K562 (cell line): Measurements from ENCODE around the gene OR2V1. TPM values are rescaled to one million over a fixed set of nuclear protein-coding genes. Genes with fewer than 3 reads are reported as not detected.
A peak's percentile ranks its signal among the peaks of the same experiment; 100 is the strongest.

ENCODE experiments used
- CREB3L1 ChIP-seq: fragments of 450-650 bp; IDR thresholded peaks from 2 replicates; pipeline ENCODE4 v1.6.1; 2014; ENCODE audit warnings: low read depth, mild to moderate bottlenecking, moderate library complexity, borderline replicate concordance
- E2F8 ChIP-seq: fragments of 450-650 bp; IDR thresholded peaks from 2 replicates; pipeline ENCODE4 v1.7.1; 2018; ENCODE audit warnings: mild to moderate bottlenecking, low read depth; ENCODE audit not compliant: partially characterized antibody
- FOSL1 ChIP-seq: fragments of 200-800 bp; sonication (Bioruptor generic); conservative IDR thresholded peaks from 2 replicates; pipeline ENCODE4 v1.6.1; 2016; ENCODE audit warnings: missing genetic modification characterization, missing compliant biosample characterization
- HMGXB4 ChIP-seq: sonication (generic); formaldehyde crosslinking; IDR thresholded peaks from 2 replicates; pipeline ENCODE4 v1.8.1; 2023; ENCODE audit warnings: mild to moderate bottlenecking, missing genetic modification reagents
- L3MBTL2 ChIP-seq: fragments of 450-650 bp; IDR thresholded peaks from 2 replicates; pipeline ENCODE4 v1.6.1; 2016; ENCODE audit warnings: mild to moderate bottlenecking, moderate library complexity
- MCM3 ChIP-seq: fragments of 450-650 bp; IDR thresholded peaks from 2 replicates; pipeline ENCODE4 v1.6.1; 2016
- PHF21A ChIP-seq: fragments of 450-650 bp; IDR thresholded peaks from 2 replicates; pipeline ENCODE4 v1.6.1; 2017; ENCODE audit warnings: low read depth, borderline replicate concordance
- RAD21 ChIP-seq, 2 experiments: fragments of 250-450 bp in 1 of 2; fragments of 450-650 bp in 1 of 2; sonication (Bioruptor Pico) in 1 of 2; formaldehyde crosslinking in 1 of 2; IDR thresholded peaks in 1 of 2; conservative IDR thresholded peaks in 1 of 2; 2 replicates each; pipeline versions ENCODE4 v1.4.0 to v1.8.0; 2020 to 2022; ENCODE audit warnings: mild to moderate bottlenecking in 2 of 2, moderate library complexity in 1 of 2
- STAT5B ChIP-seq: fragments of 250-450 bp; sonication (Bioruptor Pico); IDR thresholded peaks from 2 replicates; pipeline ENCODE4 v1.8.0; 2021; ENCODE audit warnings: mild to moderate bottlenecking, inconsistent platforms
- TFAM ChIP-seq: fragments of 250-450 bp; sonication (Bioruptor Pico); conservative IDR thresholded peaks from 2 replicates; pipeline ENCODE4 v1.5.0; 2021; ENCODE audit warnings: mild to moderate bottlenecking, moderate library complexity
- ZNF124 ChIP-seq: sonication (generic); formaldehyde crosslinking; IDR thresholded peaks from 2 replicates; pipeline ENCODE4 v1.8.1; 2022; ENCODE audit warnings: missing genetic modification reagents
- ZNF280B ChIP-seq: fragments of 250-450 bp; sonication (Bioruptor Pico); IDR thresholded peaks from 2 replicates; pipeline ENCODE4 v1.5.1; 2021; ENCODE audit warnings: mild to moderate bottlenecking
- polyA plus RNA-seq, 8 experiments: library from polyadenylated mRNA; depleted of rRNA in 4 of 8; stranded (reverse) in 5 of 8; unstranded in 3 of 8; fragments of >200 nt; fragmentation: Nextera tagmentation in 2 of 8; fragmentation: Illumina TruSeq in 1 of 8; extraction: Ambion mirVana in 2 of 8; extraction: Trizol in 1 of 8; gene quantifications; 2 replicates each; pipeline versions ENCODE4 v1.2.1 to v1.2.3, GENCODE V29; 2011 to 2014; ENCODE audit warnings: inconsistent platforms in 1 of 8, missing spikeins in 1 of 8
- total RNA-seq, 7 experiments: library from RNA; depleted of rRNA in 6 of 7; stranded (reverse); fragments of >200 nt in 6 of 7; fragmentation: Illumina TruSeq in 2 of 7; extraction: Trizol in 2 of 7; gene quantifications; 2 replicates each; pipeline versions ENCODE4 v1.2.1 to v1.2.3, GENCODE V29; 2011 to 2021; ENCODE audit warnings: low replicate concordance in 1 of 7
- TF ChIP-seq, protein P1 (sequence below): sonication (generic); formaldehyde crosslinking; IDR thresholded peaks from 2 replicates; pipeline ENCODE4 v1.8.0; 2023; ENCODE audit warnings: mild to moderate bottlenecking, missing genetic modification reagents
- TF ChIP-seq, protein P2 (sequence below): IDR thresholded peaks from 3 replicates; pipeline ENCODE4 v1.6.1; 2011; ENCODE audit warnings: borderline replicate concordance, mild to moderate bottlenecking, moderate library complexity; ENCODE audit not compliant: insufficient read length; ENCODE audit errors: extremely low read depth

Gene OR2V1
- total and polyA plus RNA-seq, 9 of the 15 experiments (the other 6 are each of a cell fraction or from before 2014, with no cell fraction given): 0.04 to 0.28 (median 0.15) TPM; not detected in 5

DNA sequence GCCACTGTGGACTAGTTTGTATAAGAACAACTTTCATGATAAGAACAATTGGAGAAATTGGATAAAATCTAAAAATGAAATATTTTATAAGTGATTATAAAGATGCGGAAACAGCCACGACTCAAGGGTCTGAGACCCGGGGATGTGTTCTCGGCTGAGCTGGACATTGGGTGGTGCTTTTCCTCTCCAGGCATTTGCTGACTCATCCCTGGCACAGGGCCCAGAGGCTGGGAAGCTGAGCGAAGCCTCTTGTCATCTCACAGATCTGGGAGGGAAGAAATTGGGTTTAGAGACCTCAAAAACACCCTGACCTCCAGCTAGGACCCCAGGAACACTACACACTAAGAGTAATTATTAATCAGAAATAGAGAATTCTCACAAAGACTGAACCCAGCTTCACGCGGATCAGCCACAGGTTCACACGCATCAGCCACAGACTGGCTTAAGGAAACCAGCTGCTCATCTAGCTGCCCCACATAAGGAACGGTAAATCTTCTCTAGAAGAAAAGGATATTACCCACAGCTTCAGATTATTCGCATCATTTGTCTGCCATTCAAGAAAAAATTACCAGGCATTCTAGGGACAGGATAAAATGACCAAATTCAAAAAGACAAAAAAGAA lies 2.8 kb upstream of the OR2V1 start (continued):
- TF ChIP-seq CREB3L1 (0 out of 2 replicates have a peak, but pooled peaks have one; percentile 11), ZNF124 (CRISPR knock-in tag) (no peak), ZNF280B (CRISPR knock-in tag) (no peak), TFAM (no peak), STAT5B (CRISPR knock-in tag) (no peak), E2F8 (no peak), RAD21 (CRISPR knock-in tag; conservative IDR thresholded peaks at IDR 0.05 in 1 of 2, IDR thresholded peaks at IDR 0.05 in 1 of 2) (no peak), L3MBTL2 (no peak), MCM3 (no peak), HMGXB4 (CRISPR knock-in tag) (no peak), FOSL1 (peak; percentile 81), PHF21A (no peak)
- TF ChIP-seq, protein P1, sequence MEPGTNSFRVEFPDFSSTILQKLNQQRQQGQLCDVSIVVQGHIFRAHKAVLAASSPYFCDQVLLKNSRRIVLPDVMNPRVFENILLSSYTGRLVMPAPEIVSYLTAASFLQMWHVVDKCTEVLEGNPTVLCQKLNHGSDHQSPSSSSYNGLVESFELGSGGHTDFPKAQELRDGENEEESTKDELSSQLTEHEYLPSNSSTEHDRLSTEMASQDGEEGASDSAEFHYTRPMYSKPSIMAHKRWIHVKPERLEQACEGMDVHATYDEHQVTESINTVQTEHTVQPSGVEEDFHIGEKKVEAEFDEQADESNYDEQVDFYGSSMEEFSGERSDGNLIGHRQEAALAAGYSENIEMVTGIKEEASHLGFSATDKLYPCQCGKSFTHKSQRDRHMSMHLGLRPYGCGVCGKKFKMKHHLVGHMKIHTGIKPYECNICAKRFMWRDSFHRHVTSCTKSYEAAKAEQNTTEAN (CRISPR knock-in tag): no peak
- TF ChIP-seq, protein P2, sequence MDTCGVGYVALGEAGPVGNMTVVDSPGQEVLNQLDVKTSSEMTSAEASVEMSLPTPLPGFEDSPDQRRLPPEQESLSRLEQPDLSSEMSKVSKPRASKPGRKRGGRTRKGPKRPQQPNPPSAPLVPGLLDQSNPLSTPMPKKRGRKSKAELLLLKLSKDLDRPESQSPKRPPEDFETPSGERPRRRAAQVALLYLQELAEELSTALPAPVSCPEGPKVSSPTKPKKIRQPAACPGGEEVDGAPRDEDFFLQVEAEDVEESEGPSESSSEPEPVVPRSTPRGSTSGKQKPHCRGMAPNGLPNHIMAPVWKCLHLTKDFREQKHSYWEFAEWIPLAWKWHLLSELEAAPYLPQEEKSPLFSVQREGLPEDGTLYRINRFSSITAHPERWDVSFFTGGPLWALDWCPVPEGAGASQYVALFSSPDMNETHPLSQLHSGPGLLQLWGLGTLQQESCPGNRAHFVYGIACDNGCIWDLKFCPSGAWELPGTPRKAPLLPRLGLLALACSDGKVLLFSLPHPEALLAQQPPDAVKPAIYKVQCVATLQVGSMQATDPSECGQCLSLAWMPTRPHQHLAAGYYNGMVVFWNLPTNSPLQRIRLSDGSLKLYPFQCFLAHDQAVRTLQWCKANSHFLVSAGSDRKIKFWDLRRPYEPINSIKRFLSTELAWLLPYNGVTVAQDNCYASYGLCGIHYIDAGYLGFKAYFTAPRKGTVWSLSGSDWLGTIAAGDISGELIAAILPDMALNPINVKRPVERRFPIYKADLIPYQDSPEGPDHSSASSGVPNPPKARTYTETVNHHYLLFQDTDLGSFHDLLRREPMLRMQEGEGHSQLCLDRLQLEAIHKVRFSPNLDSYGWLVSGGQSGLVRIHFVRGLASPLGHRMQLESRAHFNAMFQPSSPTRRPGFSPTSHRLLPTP: no peak
